AG04450 (cell line): ENCODE results near the gene ASCL5. TPM values are rescaled to one million over a fixed set of nuclear protein-coding genes. Genes with fewer than 3 reads are reported as not detected.
A peak's percentile ranks its signal among the peaks of the same experiment; 100 is the strongest.

Experiments
- CTCF ChIA-PET: fragments of 300-600, 350-600 bp; formaldehyde crosslinking; extraction: SDS; loops from one replicate; lab custom pipeline; 2022; ENCODE audit warnings: antibody characterized with exemption, inconsistent platforms; lab: Charles Lee
- POLR2A ChIA-PET: fragments of 350-600 bp; formaldehyde crosslinking; extraction: SDS; loops from one replicate; lab custom pipeline; 2021; ENCODE audit warnings: antibody characterized with exemption, inconsistent platforms; lab: Yijun Ruan, JAX
- DNase-seq: peaks from one replicate; pipeline ENCODE4 v3.0.0-alpha.2; 2011; ENCODE audit warnings: low read depth, low spot score
- H3K27ac ChIP-seq: one replicate; pipeline ENCODE4 v1.5.1; 2012; ENCODE audit warnings: low read depth, low read length, control low read depth
- H3K27me3 ChIP-seq: one replicate; pipeline ENCODE4 v1.6.0; 2012; ENCODE audit warnings: low read length; ENCODE audit not compliant: control insufficient read depth, insufficient read depth
- H3K4me3 ChIP-seq: 2 replicates; pipeline ENCODE4 v1.5.1; 2011; ENCODE audit warnings: mild to moderate bottlenecking, low read depth, low read length, control low read depth
- H3K9me3 ChIP-seq: 2 replicates; pipeline ENCODE4 v1.5.1; 2012; ENCODE audit warnings: low read length; ENCODE audit not compliant: control insufficient read depth, insufficient read depth
- polyA plus RNA-seq: library from polyadenylated mRNA; depleted of rRNA; stranded (reverse); fragments of >200 nt; gene quantifications from 2 replicates; pipeline ENCODE4 v1.2.3, GENCODE V29; 2011
- TF ChIP-seq, protein P1 (sequence below): IDR thresholded peaks from 2 replicates; pipeline ENCODE4 v1.5.1; 2011; ENCODE audit warnings: low read depth, low read length, control low read depth, inconsistent platforms

ASCL5 gene
- polyA plus RNA-seq, 1 experiment: not detected

- DNase-seq: no peak
- CTCF ChIA-PET: interaction anchor here (0.6 to 3.2 kb wide), 13 partner anchors 8 to 137 kb away, joined by 3 to 53 read pairs (median 4); partner anchors contain the start of gene CACNA1S
- no peaks in the 10 kb centered on the region for H3K9me3 ChIP-seq
These were observed 40.9 kb downstream of the ASCL5 start for GRCh38 chr1:201085902-201086735.

DNA sequence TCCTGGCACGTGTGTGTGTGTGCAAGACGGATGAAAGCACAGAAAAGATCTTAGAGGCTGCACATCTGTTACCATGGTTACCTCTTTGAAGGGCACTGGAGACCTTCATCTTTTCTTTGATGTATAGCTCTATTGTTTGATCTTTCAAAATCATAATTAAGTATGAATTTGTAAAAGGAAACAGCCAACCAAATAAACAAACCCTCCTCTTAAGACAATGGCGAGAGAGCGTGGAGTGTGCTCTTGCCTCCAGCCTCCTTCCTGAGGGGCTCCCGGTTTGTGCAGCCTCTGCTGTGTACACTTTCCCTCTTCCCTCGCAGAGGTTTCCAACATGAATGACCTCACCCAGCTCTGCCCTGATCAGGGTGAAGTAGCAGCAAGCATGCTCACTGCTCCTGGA is 42.7 kb downstream of the ASCL5 start:
- Histone ChIP-seq H3K27ac (no peak overlapping the region), H3K27me3 (peaks cover 42% of the 10 kb centered on the region), H3K9me3 (no peaks in the 10 kb centered on the region), H3K4me3 (no peak overlapping the region)
- POLR2A ChIA-PET: no interaction called here
- DNase-seq: no peak
- CTCF ChIA-PET: interaction anchor here (3.2 kb wide), 1 partner anchor 112 kb away, joined by 23 read pairs; no protein-coding TSS in a partner anchor
- TF ChIP-seq, protein P1, sequence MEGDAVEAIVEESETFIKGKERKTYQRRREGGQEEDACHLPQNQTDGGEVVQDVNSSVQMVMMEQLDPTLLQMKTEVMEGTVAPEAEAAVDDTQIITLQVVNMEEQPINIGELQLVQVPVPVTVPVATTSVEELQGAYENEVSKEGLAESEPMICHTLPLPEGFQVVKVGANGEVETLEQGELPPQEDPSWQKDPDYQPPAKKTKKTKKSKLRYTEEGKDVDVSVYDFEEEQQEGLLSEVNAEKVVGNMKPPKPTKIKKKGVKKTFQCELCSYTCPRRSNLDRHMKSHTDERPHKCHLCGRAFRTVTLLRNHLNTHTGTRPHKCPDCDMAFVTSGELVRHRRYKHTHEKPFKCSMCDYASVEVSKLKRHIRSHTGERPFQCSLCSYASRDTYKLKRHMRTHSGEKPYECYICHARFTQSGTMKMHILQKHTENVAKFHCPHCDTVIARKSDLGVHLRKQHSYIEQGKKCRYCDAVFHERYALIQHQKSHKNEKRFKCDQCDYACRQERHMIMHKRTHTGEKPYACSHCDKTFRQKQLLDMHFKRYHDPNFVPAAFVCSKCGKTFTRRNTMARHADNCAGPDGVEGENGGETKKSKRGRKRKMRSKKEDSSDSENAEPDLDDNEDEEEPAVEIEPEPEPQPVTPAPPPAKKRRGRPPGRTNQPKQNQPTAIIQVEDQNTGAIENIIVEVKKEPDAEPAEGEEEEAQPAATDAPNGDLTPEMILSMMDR: no peak

More at GRCh38 chr1:201085902-201086735, 40.9 kb downstream of the ASCL5 start:
- Histone ChIP-seq H3K4me3 (no peak overlapping the region), H3K27ac (no peak overlapping the region), H3K27me3 (peaks cover 52% of the 10 kb centered on the region)
- TF ChIP-seq, protein P1: peak; percentile 71
- POLR2A ChIA-PET: interaction anchor here (0.6 kb wide), 1 partner anchor 8 kb away, joined by 4 read pairs; no protein-coding TSS in a partner anchor

- TF ChIP-seq, protein P1: no peak
These were observed 43.2 kb downstream of the ASCL5 start for GRCh38 chr1:201083741-201084140.

DNA sequence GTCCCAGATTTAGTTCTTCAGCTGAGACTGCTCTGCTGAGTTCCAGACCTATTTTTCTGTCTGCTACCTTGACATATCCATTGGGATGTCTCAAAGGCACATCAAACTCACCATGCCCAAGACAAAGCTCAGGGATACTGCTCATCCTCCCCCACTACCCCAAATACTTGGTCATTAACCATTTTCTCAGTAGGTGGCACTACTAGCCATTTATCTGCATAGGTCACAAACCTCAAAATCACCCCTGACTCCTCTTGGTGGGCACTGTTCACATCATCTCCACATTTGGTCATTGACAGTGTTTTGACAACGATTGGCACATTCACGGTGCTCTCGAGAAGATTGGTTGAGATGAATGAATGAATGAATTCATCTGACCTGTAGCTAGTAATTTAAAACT is 46.8 kb downstream of the ASCL5 start:
- DNase-seq: no peak
- POLR2A ChIA-PET: no interaction called here
- TF ChIP-seq, protein P1: no peak
- Histone ChIP-seq H3K27ac (no peak overlapping the region), H3K4me3 (no peak overlapping the region), H3K9me3 (no peaks in the 10 kb centered on the region), H3K27me3 (peaks cover 32% of the 10 kb centered on the region)
- CTCF ChIA-PET: interaction anchor here (0.9 kb wide), 1 partner anchor 108 kb away, joined by 3 read pairs; no protein-coding TSS in a partner anchor

More at GRCh38 chr1:201083741-201084140, 43.2 kb downstream of the ASCL5 start:
- Histone ChIP-seq H3K4me3 (no peak overlapping the region), H3K27me3 (peaks cover 38% of the 10 kb centered on the region), H3K9me3 (no peaks in the 10 kb centered on the region), H3K27ac (no peak overlapping the region)
- POLR2A ChIA-PET: no interaction called here
- CTCF ChIA-PET: no interaction called here
- DNase-seq: no peak

DNA sequence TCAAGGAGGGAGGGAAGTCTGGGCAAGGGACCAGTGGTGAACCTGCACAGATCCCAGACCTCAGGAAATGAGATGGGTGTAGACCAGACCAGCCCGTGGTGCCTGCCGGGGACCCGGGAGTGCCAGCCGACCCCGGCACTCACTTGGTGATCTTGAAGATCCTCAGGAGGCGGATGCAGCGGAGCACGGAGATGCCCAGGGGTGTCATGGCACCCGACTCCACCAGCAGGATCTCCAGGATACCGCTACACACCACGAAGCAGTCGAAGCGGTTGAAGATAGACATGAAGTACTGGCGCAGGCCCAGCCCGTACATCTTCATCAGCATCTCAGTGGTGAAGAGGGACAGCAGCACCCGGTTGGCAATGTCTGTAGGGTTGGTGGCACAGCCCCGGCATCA is 49.2 kb downstream of the ASCL5 start:
- H3K4me3 ChIP-seq: no peak overlapping the region
- peaks cover 27% of the 10 kb centered on the region for H3K27me3 ChIP-seq
- DNase-seq: no peak
- no peak overlapping the region for H3K27ac ChIP-seq
- POLR2A ChIA-PET: no interaction called here
- TF ChIP-seq, protein P1: no peak
- CTCF ChIA-PET: no interaction called here
- no peaks in the 10 kb centered on the region for H3K9me3 ChIP-seq
